HG03095 (cell line): Measurements from ENCODE around the gene SGMS1.

Source experiments
- ATAC-seq: cut with Tn5 transposase; IDR thresholded peaks from one replicate; pipeline ENCODE4 v1.9.1; 2021; ENCODE audit warnings: moderate library complexity; ENCODE audit not compliant: unreplicated experiment

SGMS1 gene

DNA sequence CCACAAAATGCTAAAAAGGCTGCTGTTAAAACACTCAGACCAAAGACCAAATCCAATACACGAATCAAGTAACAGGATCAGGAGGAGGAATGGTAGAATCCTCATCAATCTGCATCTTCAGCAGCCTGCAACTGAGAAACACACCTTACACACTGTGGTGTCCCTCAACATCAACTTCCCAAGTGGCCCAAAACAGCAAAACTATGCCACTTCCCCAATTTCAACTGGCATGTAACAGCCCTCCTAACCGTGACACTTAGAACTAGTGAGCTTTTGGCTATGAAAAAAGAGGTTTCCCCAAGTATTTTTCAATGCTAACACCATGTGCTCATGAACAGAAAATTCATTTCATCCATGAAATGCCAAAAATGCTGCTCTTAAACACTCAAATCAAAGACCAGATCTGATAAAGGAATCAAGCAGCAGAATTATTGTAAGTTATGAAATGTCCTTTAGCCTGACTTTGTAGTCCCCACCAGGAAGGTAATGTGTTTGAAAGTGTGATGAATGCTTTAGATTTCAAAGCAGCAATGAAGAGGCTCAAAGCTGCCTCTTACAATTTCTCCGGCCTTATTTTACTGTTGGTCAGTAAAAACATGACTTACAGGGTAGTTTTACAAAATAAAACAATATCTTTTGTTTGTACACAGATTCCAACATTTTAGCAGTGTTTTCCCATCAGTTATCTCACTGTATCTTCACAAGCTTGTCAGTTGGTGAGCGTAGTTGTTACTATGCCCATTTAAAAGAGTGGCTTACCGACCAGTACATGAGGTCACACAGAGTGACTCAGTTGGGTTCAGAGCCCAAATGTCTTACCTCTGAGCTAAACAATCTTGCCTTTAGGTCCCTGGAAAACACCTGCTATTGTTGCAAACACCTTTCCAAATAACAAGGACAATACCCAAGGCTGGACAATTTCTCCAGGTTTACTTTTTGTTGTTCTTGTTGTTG lies 306.8 kb downstream of the SGMS1 start:
- no peak for ATAC-seq

DNA sequence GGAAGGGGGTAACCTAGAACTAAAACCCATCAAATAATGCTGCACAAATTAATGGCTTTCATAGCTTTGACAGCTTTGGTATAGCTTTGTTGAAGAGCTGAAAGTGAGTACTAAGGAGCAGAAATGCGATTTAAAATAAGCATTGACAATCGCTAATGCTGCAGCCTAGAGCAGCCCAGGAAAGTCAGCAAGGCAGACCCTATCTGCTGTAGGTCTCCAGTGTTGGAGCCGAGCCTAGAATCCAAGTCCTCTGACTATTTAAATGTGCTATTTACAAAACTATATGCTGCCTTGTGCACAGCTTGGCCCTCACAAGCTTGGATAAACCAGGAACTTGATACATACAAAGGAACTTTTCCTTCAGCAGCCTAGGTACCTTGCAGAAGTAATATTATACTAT lies 307.6 kb downstream of the SGMS1 start:
- ATAC-seq: no peak

DNA sequence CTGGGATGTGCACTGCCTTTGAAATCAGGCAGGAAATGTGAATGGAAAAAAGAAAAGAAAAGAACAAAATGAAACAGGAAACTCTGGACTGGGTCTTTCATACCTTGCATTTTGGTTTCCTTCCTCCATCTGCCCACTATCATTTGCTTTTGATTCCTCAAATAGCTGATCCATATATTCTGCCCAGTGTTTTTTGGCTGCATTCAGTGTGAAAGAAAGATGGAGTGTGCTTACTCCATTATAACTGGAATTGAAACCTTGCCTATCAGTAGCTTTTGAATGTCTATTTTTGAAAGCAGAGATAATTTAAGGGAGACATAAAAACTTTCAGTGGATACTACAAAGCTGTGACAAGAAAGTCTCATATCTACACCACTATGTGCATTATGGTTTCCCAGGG lies 308.3 kb downstream of the SGMS1 start:
- no peak for ATAC-seq

DNA sequence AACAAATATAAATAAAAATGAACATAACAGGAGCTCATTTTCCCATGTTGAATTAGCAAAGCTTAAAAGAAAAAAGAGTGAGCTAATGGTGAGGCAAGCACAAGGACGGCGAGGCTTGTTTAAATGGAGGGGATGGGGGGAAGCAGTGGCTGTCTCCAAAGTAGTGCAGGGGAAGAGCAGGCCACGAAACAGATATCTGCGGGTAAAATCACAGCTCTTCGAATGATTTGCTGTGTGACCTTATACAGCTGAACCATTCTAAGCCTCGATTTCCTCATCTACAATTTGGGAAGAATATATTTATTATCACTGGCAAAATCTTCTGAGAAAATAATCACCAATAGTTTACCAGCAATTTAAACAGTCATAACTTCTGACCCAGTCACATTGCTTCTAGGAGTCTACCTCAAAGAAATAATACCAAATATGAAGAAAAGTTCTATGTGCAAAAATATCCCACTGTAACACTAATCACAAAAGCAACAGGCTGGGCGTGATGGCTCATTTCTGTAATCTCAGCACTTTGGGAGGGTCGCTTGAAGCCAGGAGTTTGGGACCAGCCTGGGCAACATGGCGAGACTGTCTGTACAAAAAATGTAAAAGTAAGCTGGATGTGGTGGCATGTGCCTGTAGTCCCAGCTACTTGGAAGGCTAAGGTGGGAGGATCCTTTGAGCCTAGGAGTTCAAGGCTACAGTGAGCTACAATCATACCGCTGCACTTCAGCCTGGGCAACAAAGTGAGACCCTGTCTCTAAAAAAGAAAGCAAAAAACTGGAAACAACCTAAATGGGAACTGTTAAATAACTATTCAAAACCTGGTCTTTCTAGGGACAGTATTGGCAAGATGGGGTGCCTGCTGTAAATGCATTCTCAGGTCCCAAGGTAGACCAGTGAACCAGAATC lies 309.3 kb downstream of the SGMS1 start:
- no peak for ATAC-seq

DNA sequence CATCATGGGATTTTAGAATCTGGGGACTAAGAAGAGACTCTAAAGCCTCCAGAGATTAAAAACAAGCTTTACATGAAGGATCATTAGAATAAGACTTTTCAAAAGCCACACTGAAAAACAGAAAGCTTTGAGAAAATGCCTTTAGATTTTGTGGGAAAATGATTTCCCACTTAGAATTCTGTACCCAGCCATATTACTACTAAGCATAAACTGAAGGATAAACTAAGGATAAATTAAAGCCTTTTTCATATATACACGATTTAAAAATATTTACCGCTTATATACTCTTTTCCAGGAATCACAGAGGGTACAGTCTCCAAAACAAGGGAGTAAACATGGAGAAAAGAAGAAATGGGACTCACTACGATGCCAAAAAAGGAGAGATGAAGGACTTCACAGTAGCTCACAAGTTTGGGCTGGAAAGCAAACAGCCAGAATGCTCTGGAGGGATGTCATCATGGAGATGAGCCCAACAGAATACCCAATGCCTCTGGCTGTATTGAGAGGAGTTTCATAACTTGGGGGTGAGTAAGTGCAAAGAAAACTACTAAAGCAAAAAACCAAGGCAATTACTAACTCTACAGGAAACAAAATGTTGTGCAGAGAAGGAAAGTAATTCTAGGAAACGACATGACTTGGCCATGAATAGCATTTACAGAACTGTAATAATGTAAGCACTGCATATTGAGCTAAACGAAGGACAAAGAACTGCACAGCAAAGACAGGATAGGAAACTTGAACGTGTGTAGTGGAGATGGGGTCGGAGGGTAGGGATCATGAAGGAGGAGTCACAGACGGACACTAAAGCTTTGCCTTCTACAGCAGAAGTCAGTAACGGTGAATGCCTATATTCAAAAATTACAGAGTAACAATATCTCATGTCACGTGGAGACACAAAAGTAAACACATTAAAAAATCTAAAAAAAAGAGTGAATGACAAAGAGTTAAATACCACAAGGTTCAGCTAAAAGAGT lies 311.0 kb downstream of the SGMS1 start:
- no peak for ATAC-seq

DNA sequence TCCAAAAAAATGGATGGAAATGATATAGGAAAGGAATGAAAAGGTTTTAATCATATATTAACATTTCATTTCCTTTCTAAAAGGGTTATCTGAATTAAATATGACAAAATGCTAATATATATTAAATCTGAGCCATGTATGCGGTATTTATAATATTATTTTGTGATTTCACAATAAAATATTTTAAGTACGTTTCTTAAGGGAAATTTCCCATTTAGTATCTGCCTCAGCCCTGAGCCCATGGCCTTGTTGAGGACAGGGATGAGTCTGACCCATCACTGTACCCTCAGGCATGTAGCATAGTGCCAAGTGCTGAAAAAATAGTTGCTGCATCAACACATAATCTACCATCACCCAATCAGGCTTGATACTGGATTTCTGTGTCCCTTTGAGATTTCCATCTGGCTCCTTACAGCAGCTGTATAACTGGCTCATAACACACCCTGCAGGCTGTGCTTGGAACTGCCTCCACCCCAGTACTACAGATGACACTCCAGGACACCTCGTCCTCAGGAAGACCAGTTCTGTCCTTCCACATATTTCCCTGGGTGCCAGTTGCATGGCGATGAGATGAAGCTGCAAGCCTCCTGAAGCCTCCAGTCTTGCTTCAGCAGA lies 313.1 kb downstream of the SGMS1 start:
- ATAC-seq: no peak

DNA sequence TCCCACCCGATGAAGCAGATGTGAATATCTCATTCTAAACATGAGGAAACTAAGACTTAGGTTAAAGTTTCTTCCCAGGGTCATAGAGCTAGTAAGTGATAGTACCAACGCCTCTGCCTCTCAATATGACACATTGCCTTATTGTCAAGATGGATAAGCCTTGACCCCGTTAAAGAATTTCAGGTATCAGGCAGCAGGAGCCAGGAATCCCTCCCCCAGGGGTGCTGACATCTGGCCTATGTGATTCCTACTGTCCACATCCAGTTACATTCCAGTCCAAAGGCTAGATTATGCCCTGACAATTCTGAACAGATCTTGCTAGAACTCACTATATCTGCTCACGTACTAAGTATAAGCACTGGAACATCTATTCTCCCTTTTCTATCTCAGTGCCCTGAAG lies 314.4 kb downstream of the SGMS1 start:
- ATAC-seq: no peak

DNA sequence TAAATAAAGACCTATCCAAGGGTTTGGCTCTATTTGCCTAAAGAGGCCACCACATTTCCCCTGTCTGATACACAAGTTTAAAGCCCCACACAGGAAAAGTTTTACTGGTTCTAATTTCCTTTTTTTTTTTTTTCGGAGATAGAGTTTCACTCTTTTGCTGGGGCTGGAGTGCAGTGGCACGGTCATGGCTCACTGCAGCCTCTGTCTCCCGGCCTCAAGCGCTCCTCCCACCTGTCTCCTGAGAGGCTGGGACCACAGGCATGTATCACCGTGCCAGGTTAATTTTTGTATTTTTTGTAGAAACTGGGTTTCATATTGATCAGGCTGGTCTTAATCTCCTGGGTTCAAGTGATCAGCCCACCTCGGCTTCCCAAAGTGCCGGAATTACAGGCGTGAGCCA lies 319.1 kb downstream of the SGMS1 start:
- no peak for ATAC-seq

DNA sequence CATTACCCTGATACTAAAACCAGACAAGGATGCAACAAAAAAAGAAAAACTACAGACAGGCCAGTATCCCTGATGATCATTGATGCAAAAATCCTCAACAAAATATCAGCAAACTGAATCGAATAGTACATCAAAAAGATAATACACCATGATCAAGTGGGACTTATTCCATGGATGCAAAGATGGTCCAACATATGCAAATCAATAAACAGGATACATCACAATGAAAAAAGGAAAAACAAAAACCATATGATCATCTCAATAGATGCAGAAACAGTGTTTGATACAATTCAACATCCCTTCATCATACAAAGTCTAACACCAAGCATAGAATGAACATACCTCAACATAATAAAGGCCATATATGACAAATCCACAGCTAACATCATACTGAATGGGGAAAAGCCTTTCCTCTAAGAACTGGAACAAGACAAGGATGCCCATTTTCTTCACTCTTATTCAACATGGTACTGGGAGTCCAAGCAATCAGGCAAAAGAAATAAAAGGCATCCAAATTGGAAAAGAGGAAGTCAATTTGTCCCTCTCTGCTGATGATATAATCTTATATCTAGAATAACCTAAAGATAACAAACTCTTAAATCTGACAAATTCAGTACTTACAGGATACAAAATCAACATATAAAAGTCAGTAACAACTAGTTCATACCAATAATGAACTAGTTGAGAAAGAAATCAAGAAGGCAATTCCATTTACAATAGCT lies 323.6 kb downstream of the SGMS1 start:
- no peak for ATAC-seq

DNA sequence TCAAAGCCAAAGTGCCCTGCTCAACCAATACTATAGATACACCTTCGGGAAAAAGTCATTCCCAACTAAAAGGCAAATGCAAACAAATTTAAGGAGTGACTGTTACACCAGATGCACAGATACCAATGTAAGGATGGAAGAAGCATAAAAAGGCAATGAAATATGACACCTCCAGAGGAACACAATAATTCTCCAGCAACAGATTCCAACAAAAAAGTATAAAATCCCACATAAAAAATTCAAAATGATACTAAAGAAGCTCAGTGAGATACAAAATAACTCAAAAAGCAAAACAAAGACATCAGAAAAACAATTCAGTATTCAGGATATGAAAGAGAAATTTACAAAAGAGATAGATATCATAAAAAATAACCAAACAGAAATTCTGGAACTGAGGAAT lies 328.4 kb downstream of the SGMS1 start:
- ATAC-seq: no peak

DNA sequence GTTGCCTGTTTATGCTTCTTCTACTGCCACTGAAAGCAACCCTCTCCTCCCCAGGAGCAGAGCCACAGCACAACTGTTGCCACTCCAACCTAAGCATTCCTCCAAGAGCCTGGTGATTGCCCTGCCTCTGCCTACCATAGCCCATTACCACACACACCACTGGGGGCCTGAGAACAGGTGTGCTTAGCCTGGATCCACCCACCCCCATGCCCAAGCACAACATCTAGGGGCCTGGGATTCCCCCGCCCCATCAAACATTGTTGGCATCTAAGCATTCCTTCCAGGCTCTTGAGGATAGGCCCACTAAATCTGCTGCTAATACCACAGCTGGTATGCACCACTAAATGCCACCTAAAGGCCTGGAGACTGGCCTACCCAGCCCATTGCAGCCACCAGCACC lies 329.2 kb downstream of the SGMS1 start:
- no peak for ATAC-seq

DNA sequence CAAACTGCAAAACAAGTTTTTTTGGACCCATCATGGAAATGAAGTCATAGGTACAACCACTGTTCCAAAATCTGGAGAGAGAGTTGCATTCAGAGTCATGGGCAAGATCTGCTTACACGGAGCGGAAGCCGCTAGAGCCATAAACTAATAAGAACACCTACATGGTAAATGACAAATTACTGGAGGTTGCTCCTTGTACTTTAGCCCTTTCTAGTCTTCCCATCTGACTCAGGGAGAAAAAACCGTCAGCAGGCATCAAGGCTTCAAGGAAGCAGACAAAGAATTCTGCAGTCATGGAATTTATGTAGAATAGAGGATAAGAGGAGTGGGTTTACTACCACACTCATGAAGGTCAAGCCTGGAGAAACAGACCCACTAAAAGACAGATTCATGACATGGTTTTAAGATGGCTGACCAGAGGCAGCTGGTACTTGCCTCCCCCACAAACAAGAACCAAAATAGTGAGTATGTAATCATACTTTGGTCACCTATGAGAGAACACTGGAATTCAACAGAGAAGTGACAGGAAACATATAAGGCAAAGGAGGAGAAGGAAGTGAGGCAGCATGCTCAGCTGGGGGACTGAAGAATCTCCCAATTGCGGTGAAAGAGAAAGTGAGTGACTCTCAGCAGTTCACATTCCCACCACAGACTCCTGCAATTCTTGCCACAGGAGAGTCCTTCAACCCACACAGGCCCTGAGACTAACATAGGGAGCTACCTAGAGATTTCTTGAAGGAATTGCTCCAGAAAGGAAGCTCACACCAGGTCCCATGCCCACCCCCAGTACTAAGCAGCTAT lies 330.0 kb downstream of the SGMS1 start:
- no peak for ATAC-seq

DNA sequence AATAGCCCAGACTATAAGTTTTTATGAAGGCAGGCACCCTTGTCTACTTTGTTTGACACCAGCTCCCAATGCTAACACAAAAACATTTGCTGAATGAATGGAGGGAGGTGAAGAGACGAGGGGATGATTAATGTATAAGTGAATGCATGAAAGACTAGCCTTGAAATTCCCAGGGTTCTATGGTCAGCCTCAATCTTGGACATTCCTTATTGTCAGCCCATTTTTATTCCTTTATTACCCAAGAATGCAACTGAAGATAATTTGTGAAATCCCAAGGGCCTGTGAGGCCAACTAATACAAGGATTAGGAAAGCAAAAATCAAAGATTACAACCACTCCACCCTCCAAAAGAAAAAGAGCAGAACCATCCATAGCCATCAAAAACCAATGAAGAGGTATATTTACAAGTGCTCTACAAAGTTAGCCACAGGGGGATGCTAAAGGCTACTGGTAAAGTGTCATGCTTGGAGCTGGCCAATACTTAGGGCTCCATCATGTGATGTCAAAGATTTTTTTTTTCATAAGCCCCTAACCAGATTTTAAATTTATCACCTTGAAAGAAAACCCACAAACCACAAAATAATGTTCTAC lies 332.4 kb downstream of the SGMS1 start:
- no peak for ATAC-seq

DNA sequence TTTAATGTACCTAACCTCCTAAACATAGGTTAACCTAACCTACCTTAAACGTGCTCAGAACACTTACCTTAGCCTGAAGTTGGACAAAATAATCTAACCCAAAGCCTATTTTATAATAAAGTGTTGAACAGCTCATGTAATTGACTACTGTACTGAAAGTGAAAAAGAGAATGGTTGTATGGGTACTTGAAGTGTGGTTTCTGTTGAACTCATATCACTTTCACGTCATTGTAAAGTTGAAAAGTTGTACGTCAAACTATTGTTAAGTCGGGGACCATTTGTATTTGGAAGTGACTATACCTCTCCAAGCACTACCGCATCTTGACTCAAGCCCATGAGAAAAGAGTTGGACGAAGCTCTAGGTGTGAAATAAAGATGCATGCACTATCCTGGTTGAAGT lies 334.6 kb downstream of the SGMS1 start:
- ATAC-seq: no peak

DNA sequence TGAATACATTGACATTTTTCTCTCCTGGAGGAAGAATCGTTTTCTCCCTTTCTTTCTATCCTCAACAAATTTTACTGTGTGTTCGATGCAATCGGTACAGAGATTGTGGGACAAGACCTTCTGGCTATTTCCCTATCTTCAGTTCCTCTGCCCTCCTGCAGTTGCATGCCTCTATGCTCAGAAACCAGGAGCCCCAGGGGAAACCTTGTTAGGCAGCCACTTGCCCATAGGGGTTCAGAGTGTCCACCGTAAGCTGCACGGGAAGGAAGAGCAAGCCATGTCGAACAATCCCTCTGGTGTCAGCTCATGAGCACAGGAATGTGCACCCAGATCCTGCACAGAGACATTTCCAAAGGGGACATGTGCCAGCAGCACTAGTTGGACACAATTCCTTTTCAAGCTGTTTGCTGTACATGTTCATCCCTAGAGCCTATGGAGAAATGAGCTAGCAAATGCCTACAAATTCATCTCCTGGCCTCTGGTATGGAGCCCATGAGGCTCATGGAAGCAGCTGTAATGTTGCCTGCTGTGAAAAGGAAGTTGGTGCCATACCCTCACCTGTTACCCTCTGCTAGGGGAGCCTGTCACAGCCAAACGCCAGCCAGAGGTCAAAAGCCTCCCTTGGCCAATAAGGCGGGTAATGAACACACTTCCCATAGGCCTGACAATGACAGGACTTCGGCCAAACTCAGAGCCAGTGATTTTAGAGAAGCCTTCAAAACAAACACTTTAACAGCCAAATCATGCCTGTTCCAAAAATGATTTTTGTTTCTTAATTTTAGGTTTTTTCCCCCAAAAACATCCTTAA lies 336.6 kb downstream of the SGMS1 start:
- ATAC-seq: no peak

DNA sequence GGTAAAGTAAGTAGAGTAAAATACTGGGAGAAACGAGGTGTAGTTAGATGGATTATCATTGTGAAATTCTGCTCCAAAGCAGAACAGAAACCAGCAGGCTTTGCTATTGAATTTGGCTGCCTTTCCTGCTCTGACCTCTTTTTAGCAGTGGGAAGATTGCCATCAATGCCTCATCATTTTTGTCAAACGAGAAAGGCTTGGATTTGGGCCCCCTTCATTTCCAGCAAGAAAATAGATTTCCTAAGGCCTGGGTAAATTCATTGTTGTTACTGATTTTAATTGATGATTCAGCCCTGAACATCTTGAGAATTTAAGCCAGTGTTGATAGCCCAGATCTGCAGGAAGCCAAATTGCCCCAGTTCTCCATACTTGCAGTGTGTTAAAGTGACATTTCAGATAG lies 337.2 kb downstream of the SGMS1 start:
- no peak for ATAC-seq

DNA sequence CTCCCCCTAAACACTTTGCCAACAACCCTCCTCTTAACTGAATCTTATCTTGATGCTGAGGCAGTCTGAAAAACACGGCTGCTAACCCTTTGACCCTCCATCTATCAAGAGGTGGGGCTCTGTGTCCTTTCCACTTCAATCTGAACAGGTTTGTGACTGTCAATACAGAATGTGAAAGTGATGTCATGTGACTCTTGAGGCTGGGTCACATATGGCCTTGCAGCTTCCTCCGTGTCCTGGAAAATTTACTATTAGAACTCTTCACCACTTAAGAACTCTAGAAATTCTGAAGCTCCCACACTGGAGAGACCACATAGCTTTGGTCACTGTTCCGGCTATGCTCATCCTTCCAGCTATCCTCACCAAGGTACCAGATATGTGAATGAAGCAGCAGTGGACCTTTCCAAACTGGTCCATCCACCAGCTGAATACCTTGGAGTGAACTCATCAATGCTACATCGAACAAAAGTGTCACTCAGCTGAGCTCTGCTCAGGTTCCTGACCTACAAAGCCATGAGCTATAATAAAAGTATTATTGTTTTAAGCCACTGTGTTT lies 341.7 kb downstream of the SGMS1 start:
- ATAC-seq: no peak
